ENCODE data around the gene LINGO3.

DNA sequence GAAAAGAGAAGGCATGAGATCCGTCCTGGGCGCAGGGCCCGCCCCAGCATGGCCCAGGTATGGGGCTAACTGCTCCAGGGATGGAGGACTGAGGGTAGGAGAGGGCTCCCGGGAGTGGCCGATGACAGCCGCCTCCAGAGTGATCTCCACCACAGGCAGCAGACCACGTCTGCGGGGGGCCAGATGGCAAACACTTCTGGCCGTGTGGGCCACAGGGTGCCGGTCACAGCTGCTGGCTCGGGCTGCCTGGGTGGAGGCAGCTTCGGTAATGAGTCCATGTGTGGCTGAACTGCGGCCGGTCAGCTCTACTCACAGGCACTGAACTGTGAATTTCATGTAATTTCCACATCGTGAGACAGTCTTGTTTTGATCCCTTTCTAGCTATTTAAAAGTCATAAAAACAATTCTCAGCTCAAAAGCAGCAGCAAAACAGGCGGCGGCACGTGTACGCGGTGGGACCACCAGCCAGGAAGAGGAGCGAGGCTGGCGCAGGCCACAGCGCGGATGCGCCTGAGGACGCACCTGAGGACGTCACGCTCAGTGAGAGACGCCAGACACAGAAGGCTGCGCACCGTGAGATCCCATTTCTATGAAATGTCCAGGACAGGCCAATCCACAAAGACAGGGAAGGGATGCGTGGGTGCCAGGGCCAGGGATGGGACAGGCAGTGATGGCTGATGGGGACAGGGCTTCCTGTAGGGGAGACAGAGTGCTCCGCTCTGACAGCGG is 16.4 kb upstream of the LINGO3 start:
- TF ChIP-seq, protein P1, sequence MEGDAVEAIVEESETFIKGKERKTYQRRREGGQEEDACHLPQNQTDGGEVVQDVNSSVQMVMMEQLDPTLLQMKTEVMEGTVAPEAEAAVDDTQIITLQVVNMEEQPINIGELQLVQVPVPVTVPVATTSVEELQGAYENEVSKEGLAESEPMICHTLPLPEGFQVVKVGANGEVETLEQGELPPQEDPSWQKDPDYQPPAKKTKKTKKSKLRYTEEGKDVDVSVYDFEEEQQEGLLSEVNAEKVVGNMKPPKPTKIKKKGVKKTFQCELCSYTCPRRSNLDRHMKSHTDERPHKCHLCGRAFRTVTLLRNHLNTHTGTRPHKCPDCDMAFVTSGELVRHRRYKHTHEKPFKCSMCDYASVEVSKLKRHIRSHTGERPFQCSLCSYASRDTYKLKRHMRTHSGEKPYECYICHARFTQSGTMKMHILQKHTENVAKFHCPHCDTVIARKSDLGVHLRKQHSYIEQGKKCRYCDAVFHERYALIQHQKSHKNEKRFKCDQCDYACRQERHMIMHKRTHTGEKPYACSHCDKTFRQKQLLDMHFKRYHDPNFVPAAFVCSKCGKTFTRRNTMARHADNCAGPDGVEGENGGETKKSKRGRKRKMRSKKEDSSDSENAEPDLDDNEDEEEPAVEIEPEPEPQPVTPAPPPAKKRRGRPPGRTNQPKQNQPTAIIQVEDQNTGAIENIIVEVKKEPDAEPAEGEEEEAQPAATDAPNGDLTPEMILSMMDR (IDR thresholded peaks at IDR 0.05), result no peak
- TF ChIP-seq POLR2AphosphoS5 (IDR thresholded peaks at IDR 0.05) (no peak), POLR2A (IDR thresholded peaks at IDR 0.05; ENCODE audit: low read depth) (no peak)
